Keratinocyte (primary cell): ENCODE measurements around the gene LHFPL3. TPM values are rescaled to one million over a fixed set of nuclear protein-coding genes. Genes with fewer than 3 reads are reported as not detected.

Experiments used
- DNase-seq: peaks from one replicate; pipeline ENCODE4 v3.0.0-alpha.2; 2011; ENCODE audit warnings: low read depth, missing footprints, low spot score
- FAIRE-seq: peaks from 2 replicates; lab custom pipeline; 2011; peaks lifted over from hg19 to GRCh38; lab: Jason Lieb, UNC
- H2AFZ ChIP-seq: 2 replicates; pipeline ENCODE4 v1.6.0; 2012; ENCODE audit warnings: low read length, control low read depth, inconsistent platforms; ENCODE audit not compliant: control insufficient read depth
- H3K27ac ChIP-seq: 2 replicates; pipeline ENCODE4 v1.5.1; 2011; ENCODE audit warnings: low read length; ENCODE audit not compliant: control insufficient read depth, insufficient read depth
- H3K27me3 ChIP-seq: 3 replicates; pipeline ENCODE4 v1.6.0; 2011; ENCODE audit warnings: low read length; ENCODE audit not compliant: control insufficient read depth, insufficient read depth; ENCODE audit errors: extremely low read depth
- H3K36me3 ChIP-seq, 2 experiments: 2 replicates in 1 of 2; 3 replicates in 1 of 2; pipeline ENCODE4 v1.5.1; 2011; ENCODE audit warnings: low read length in 2 of 2, mild to moderate bottlenecking in 1 of 2; ENCODE audit not compliant: control insufficient read depth in 2 of 2, insufficient read depth in 2 of 2; ENCODE audit errors: extremely low read depth in 1 of 2
- H3K4me1 ChIP-seq: 3 replicates; pipeline ENCODE4 v1.5.1; 2011; ENCODE audit warnings: low read length; ENCODE audit not compliant: control insufficient read depth, insufficient read depth; ENCODE audit errors: extremely low read depth
- H3K4me2 ChIP-seq: 3 replicates; pipeline ENCODE4 v1.6.0; 2011; ENCODE audit warnings: low read depth, low read length; ENCODE audit not compliant: control insufficient read depth, insufficient read depth; ENCODE audit errors: extremely low read depth
- H3K4me3 ChIP-seq, 3 experiments: fragments of 200-600 bp in 1 of 3; sonication (generic) in 1 of 3; 2 replicates in 2 of 3; 3 replicates in 1 of 3; pipeline ENCODE4 v1.5.1; 2011 to 2016; ENCODE audit warnings: low read length in 3 of 3, mild to moderate bottlenecking in 3 of 3, control low read depth in 2 of 3, inconsistent platforms in 1 of 3, low read depth in 1 of 3, mixed read lengths in 1 of 3, mixed run types in 1 of 3, moderate library complexity in 1 of 3; ENCODE audit not compliant: control insufficient read depth in 2 of 3, insufficient read depth in 2 of 3; ENCODE audit errors: extremely low read depth in 1 of 3
- H3K79me2 ChIP-seq: 2 replicates; pipeline ENCODE4 v1.6.0; 2012; ENCODE audit warnings: low read length; ENCODE audit not compliant: control insufficient read depth, insufficient read depth
- H3K9ac ChIP-seq: 3 replicates; pipeline ENCODE4 v1.6.0; 2011; ENCODE audit warnings: low read length; ENCODE audit not compliant: control insufficient read depth, insufficient read depth; ENCODE audit errors: extremely low read depth
- H3K9me1 ChIP-seq: 3 replicates; pipeline ENCODE4 v1.6.0; 2011; ENCODE audit warnings: low read length; ENCODE audit not compliant: control insufficient read depth, insufficient read depth; ENCODE audit errors: extremely low read depth
- H3K9me3 ChIP-seq: 2 replicates; pipeline ENCODE4 v1.5.1; 2012; ENCODE audit warnings: low read depth, low read length; ENCODE audit not compliant: control insufficient read depth
- H4K20me1 ChIP-seq: 3 replicates; pipeline ENCODE4 v1.6.0; 2011; ENCODE audit warnings: low read length; ENCODE audit not compliant: control insufficient read depth, insufficient read depth; ENCODE audit errors: extremely low read depth
- EZH2 ChIP-seq: IDR thresholded peaks from one replicate; pipeline ENCODE4 v1.6.1; 2012; ENCODE audit warnings: inconsistent platforms, mild to moderate bottlenecking, low read length, moderate library complexity
- dilution Hi-C: fragments of 300-500 bp; cut with MboI; formaldehyde crosslinking; loops from one replicate; pipeline ENCODE4 v1.7.0; 2020; ENCODE audit warnings: low sequenced_read_pairs; ENCODE audit not compliant: extremely low pct_ligation_motif_present
- polyA plus RNA-seq, 5 experiments: library from polyadenylated mRNA; depleted of rRNA in 3 of 5; stranded (reverse) in 3 of 5; stranded (forward) in 1 of 5; unstranded in 1 of 5; fragments of >200 nt; gene quantifications; 1 replicate in 1 of 5; 2 replicates in 3 of 5; 3 replicates in 1 of 5; pipeline versions ENCODE4 v1.2.1 to v1.2.3, GENCODE V29; 2011 to 2012; ENCODE audit warnings: missing spikeins in 2 of 5, low read depth in 1 of 5, low replicate concordance in 1 of 5
- TF ChIP-seq, protein P1 (sequence below), 3 experiments: IDR thresholded peaks in 1 of 3; conservative IDR thresholded peaks in 1 of 3; optimal IDR thresholded peaks in 1 of 3; 2 replicates in 2 of 3; 3 replicates in 1 of 3; pipeline versions ENCODE3 to v1.5.1; 2011; ENCODE audit warnings: low read length in 3 of 3, mild to moderate bottlenecking in 3 of 3, moderate library complexity in 2 of 3, control low read depth in 1 of 3, inconsistent platforms in 1 of 3; ENCODE audit not compliant: insufficient read depth in 2 of 3; ENCODE audit errors: extremely low read depth in 1 of 3

The LHFPL3 gene
- polyA plus RNA-seq, 1 donor (not counting 4 experiments of a cell fraction or from before 2014, with no cell fraction given) = not detected

GRCh38 chr7:104902183-104902582 lies 573.8 kb downstream of the LHFPL3 start:
- Histone ChIP-seq H3K4me1 (no peaks in the 10 kb centered on the region), H3K27me3 (no peaks in the 10 kb centered on the region), H3K9me3 (no peaks in the 10 kb centered on the region), H3K27ac (no peak overlapping the region), H4K20me1 (no peaks in the 10 kb centered on the region), H3K79me2 (no peaks in the 10 kb centered on the region), H2AFZ (no peak overlapping the region), H3K9me1 (no peaks in the 10 kb centered on the region), H3K4me2 (no peak overlapping the region), H3K36me3 (no peaks in the 10 kb centered on the region), H3K4me3 (no peak overlapping the region), H3K9ac (no peak overlapping the region)
- FAIRE-seq (no peak), DNase-seq (no peak)
- TF ChIP-seq, protein P1, sequence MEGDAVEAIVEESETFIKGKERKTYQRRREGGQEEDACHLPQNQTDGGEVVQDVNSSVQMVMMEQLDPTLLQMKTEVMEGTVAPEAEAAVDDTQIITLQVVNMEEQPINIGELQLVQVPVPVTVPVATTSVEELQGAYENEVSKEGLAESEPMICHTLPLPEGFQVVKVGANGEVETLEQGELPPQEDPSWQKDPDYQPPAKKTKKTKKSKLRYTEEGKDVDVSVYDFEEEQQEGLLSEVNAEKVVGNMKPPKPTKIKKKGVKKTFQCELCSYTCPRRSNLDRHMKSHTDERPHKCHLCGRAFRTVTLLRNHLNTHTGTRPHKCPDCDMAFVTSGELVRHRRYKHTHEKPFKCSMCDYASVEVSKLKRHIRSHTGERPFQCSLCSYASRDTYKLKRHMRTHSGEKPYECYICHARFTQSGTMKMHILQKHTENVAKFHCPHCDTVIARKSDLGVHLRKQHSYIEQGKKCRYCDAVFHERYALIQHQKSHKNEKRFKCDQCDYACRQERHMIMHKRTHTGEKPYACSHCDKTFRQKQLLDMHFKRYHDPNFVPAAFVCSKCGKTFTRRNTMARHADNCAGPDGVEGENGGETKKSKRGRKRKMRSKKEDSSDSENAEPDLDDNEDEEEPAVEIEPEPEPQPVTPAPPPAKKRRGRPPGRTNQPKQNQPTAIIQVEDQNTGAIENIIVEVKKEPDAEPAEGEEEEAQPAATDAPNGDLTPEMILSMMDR (optimal IDR thresholded peaks at IDR 0.05 in 1 of 3, IDR thresholded peaks at IDR 0.05 in 1 of 3, conservative IDR thresholded peaks at IDR 0.05 in 1 of 3; ENCODE audit: extremely low read depth in 1 of 3, insufficient read depth in 2 of 3, low read length in 3 of 3) = no peak
- no peak for TF ChIP-seq EZH2
- dilution Hi-C loops = no loop called here

DNA sequence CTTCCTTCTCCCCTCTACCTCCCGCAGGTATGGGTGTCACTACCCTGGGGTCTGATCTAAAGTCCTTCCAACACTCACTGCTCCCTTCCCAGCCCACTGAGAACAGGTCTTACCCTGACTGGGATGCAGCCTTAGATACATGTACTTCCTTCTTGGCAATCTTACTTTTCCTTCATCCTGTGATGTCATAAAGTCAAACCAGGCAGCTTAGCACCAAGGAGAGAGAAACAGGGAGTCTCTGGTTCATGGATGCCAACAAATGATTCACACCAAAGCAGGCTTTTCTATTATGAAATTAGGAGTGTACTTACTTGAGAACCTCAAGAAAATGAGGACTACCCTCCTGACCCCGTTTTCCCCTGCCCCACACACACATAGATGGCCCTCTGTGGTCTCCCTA lies 574.6 kb downstream of the LHFPL3 start:
- Histone ChIP-seq H3K79me2 (no peaks in the 10 kb centered on the region), H3K4me2 (no peak overlapping the region), H3K9me1 (no peaks in the 10 kb centered on the region), H3K4me3 (no peak overlapping the region), H4K20me1 (no peaks in the 10 kb centered on the region), H2AFZ (no peak overlapping the region), H3K4me1 (no peaks in the 10 kb centered on the region), H3K27ac (no peak overlapping the region), H3K36me3 (no peaks in the 10 kb centered on the region), H3K9ac (no peak overlapping the region), H3K27me3 (no peaks in the 10 kb centered on the region), H3K9me3 (no peaks in the 10 kb centered on the region)
- DNase-seq (no peak), FAIRE-seq (no peak)
- TF ChIP-seq, protein P1 (optimal IDR thresholded peaks at IDR 0.05 in 1 of 3, IDR thresholded peaks at IDR 0.05 in 1 of 3, conservative IDR thresholded peaks at IDR 0.05 in 1 of 3; ENCODE audit: extremely low read depth in 1 of 3, insufficient read depth in 2 of 3, low read length in 3 of 3) = no peak
- no peak for TF ChIP-seq EZH2
- dilution Hi-C loops = no loop called here
